Globus pallidus (tissue), 1 donor: Measurements from ENCODE around the gene NEK8.
A peak's percentile ranks its signal among the peaks of the same experiment; 100 is the strongest.

ENCODE experiments used
- DNase-seq: peaks from one replicate; pipeline ENCODE4 v3.0.0-alpha.2; 2015; ENCODE audit warnings: low spot score

NEK8 gene

DNA sequence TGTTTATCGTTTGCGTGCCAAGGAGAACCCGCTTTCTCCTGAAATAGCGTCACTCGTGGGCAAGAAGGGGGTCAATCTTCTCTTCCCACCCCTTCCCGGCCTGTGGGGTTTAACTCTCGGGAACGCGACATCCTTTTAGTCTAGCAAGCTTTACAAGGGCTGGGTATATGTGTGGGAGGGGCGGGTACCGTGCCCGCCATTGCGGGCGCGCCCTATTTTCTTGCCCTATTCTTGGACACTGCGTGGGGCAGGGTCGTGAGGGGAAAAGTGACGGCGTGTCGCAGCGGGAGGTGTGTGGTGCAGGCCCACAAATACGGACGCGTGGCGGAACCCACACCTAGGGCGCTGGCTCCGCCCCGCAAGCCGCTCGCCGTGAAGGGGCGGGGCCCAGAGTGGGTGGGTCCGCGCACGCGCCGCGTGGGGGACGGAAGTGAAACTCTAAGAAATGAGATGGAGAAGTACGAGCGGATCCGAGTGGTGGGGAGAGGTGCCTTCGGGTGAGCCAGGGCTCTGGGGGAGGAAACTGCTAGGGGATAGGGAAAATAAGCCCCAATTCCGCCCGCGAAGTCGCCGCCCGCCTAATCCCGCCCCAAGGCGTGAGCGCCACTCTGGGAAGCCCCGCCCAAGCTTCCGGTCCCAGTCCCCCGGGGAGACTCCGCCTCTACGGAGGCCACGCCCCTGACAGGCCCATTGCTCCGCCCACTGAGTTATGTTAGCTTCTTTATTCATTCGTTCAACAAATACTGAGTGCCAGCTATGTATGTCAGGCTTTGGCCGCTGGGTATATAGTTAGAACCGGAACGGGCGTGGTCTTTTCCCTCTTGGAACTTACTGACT, at the start of gene NEK8:
NEK8 (plus strand) TSS at position 425 of the 837 bp plus-strand sequence; CDS start at position 451, 26 bp downstream.
- peak; percentile 91 for DNase-seq

DNA sequence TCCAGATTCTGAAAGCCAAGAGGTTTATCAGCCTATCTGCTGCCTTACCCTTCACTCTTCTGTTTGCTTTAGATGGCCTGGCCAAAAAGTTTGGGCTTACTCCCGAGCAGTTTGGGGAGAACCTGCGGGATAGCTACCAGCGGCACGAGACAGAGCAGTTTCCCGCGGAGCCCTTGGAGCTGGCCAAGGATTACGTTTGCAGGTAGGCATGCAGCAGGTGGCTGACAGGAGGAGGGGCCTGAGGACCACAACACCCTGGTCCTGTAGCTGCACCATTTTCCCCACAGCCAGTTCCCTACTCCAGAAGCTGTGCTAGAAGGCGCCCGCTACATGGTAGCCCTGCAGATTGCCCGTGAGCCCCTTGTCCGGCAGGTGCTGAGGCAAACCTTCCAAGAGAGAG, 45.9 kb upstream of the NEK8 start:
- DNase-seq, result no peak

DNA sequence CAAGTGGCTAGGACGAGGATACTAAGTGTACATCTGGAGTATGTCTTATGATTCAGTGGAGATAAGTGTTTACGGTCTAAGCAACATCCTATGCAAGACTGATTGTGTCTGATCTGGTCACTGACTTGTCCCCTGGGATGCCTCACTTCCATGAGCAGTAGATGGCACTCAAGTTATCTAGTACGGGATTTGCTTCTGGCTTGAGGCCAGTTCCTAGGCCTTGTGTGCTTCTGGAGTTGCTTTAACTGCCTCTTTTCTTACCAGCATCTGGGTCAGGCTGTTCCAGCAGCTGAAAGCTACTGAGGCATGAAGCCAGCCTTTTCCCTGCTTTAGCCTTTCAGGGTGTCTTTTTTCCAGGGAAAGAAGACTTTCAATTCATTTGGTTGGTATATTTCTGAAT, 43.6 kb upstream of the NEK8 start:
- peak; percentile 87 for DNase-seq

DNA sequence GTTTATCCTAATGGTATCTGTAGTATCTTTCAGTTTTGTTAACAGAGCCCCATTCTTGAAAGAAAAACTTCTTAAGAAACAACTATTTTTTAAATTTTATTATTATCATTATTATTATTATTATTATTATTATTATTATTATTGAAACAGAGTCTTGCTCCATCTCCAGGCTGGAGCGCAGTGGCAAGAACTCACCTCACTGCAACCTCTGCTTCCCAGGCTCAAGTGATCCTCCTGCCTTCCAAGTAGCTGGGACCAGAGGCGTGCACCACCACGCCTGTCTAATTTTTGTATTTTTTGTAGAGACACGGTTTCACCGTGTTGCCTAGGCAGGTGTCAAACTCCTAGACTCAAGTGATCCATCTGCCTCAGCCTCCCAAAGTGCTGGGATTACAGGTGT, 43.2 kb upstream of the NEK8 start:
- DNase-seq, result no peak

DNA sequence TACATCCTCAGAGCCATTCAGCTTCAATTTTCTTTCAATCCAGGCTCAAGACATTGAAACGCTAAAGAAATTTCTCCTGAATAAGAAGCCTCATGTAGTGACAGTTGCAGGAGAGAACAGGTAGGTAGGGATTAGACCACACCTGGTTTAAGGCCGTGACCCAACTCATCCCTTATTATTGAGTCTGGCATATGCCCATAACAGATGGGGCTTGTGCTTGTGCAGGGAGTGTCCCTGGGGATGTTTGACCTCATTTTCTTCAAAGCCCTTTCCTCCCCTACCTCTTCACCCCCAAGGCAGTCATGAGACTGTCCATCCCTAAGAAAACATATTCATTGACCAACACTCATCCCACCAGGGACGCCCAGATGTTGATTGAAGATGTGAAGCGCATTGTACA, 42.3 kb upstream of the NEK8 start:
- no peak for DNase-seq

DNA sequence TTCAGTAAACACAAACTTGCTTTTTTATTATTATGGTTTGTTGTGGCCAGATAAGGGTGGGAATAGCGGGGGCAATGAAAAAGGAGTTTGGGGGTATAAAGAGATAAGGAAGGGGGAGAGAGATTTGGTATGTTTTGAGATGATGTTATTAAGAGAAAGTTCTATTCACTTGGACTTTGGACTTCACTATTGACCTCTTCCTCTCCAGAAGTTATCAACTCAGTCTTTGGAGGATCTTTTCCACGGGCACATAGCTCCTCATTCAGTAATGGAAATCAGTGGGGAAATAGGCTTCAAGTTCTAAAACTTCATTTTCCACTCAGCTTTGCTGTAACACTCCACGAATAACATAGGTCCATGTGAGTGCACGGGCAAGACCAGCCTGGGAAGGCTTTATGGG, 40.1 kb upstream of the NEK8 start:
- no peak for DNase-seq

DNA sequence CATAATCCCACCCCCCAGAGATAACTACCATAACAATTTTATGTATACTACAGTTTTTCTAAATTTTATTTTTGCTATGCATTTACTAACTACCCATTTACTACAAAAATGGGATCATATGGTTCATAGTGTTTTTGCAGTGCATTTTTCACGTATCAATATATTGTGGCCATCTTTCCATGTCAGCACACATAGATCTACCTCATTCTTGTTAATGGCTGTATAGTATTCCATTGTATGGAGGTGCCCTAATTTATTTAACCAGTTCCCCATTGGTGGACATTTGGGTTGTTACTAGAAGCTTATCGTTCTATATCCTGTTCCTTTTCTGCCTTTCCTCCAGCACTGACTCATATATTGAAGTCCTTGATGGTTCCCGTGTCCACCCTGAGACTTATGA, 39.6 kb upstream of the NEK8 start:
- no peak for DNase-seq

DNA sequence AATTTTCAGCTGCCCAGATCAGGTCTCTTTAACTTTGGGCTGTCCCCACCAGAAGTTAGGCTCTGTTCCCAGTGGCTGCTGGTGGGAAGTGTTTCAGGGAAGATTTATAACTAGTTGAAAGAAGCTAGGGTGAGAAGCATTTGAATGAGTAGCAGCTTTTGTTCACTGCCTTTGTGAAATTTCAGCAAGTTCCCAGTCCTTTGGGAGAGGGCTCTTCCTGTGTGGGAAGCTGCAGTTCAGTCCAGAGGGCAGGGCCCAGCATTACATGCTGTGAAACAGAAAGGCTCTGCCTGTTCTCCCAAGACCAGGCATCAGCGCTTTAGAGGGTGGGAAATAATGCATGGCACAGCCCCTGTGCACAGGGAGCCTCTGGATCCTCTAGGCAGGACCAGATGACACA, 34.7 kb upstream of the NEK8 start:
- no peak for DNase-seq

DNA sequence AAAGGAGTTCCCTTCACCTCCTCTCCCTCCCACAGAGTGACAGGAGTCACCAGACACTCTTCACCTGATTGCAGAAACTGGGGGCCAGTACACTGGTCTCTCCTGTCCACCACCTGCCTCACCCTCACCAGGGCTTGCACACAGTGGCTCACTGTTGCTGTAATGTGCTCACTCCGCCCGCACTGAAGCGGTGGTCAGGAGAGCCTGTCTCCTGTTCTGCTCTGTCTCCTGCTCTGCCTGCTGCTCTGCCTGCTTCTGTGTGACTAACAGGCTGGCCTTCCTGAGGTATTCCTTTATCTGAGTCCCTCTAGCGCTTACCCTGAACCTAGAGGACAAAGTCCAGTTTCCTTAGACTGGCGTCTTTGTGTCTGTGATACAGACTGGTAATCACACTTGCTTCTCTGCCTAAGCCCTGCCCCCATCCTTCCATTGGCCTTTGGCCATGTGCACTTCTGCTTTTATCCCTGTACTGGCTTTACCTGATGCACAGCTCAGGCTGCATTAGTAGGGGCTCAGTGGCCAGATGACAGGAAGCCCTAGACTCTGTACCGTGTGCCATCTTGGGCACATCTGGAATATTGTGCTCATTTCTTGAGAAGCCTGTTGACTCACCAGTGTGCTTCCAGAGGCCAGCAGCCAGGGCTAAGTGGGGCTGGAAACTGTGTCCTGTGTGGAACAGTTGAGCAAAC, 30.2 kb upstream of the NEK8 start:
- DNase-seq, result no peak

DNA sequence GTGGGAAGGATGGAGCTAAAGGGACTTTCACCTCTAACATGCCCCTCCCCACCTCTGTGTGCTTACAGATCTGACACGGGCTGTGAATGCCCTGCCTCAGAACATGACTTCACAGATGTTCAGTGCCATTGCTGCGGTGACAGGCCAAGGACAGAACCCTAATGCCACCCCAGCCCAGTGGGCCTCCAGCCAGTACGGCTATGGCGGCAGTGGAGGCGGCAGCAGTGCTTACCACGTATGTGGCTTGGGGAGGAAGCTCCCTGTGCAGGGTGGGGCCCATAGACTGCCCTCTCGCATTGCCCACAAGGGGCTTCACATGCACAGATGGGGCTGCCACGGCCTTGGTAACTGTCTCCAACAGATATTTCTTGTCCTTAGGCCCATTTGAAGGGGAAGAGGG, 28.3 kb upstream of the NEK8 start:
- no peak for DNase-seq

DNA sequence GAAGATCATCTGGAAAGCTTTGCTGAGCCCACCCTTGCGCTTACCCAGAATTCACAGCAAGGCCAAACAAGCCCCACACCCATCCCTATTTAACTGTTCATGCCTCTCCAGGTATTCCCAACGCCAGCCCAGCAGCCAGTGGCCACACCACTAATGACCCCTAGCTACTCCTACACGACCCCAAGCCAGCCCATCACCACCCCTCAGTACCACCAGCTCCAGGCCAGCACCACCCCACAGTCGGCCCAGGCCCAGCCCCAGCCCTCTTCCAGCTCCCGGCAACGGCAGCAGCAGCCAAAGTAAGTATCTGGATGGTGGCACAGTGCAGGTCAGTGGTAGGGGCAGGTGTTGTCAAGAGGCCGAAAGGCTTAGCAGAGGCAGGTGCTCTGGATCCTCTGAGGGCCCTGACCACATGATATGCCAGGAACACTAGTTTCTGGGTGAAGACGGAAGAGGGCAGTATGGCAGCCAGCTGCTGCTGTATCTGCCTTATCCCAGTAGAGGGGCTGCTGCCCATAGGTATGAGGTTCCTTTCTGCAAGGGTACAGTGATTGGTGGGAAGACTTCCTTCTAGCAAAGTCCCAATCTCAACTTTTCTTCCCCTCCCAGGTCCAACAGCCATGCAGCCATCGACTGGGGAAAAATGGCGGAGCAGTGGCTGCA, 27.6 kb upstream of the NEK8 start:
- DNase-seq, result no peak

DNA sequence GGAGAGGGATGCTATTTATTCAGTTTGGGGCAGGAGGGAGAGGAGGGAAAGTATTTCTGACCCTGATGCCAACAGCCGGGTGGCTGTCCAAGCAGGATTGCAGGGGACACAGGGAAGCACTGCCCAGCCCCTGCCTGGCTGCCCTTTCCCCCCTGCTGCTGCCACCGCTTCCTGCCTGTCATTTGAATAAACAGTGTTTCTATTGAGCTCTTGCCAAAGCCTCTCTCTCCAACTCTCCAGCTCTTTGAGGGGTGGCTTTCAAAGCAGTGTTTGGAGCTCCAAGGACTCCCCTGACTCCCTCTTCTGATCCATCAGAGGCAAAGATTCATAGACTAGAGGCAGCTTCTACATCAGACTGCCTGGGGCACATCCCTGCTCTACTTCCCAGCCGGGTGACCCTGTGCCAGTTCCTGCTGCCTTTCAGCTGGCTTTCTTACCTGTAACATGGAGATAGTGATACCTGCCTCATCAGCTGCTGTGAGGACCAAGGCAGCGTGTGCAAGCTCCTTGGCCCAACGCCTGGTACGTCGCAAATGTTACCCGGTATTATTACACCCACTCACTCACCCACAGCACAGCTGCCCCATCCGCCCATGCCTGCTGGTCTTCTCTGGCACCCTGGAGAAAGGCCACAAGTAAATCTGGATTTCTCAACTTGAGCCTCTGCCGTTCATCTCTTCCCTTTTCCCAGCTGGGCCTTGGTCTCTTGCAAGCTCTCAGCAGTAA, 26.4 kb upstream of the NEK8 start:
- DNase-seq, result peak; percentile 87

DNA sequence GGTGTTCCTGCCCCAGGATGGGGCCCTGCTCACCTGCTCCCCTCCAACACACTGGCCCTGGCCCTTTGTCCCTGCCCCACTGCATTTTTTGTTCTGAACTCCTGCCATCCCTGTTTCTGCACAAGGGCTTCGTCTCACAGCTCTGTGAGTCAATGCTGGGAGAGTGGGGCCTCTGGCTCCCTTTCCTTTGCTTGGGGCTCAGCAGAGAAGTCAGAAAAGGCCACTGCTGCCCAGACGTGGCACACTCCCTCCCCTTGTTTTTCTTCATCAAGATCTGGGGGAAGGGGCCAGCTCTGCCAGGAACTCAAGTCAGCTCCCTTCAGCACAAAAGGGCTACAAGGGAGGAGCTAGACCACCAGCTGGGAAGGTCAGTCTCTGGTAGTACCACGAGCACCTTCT, 25.8 kb upstream of the NEK8 start:
- no peak for DNase-seq

DNA sequence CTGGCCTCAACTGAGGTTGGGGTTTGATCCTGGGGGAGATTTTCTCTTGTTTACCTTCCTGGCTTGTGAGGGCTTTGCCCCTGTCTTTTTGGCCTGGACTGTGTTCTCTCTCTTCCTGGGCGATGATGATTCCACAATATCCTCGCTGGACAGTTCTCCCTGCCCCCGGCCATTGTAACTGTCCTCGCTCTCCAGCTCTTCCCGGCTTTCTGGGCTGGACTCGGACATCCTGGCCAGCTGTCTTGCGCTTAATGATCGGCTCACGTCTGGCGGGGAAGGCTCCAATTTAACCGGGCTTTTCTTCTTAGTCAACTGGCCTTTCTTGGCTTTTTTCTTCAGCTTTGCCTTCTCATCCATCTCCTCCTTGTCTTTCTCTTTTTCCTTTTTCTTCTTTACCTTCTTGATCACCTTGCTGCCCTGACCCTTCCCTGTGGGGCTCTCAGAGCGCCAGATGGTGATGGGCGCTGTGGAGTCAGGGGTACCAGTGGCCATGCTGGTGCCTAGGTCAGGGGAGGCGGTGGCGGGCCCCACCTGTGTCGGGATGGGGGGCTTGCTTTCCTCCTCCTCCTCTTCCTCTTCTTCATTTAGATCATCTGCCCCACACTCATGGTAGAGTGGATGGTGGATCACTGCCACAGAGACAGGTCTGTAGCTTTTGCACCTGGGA, 24.9 kb upstream of the NEK8 start:
- no peak for DNase-seq

DNA sequence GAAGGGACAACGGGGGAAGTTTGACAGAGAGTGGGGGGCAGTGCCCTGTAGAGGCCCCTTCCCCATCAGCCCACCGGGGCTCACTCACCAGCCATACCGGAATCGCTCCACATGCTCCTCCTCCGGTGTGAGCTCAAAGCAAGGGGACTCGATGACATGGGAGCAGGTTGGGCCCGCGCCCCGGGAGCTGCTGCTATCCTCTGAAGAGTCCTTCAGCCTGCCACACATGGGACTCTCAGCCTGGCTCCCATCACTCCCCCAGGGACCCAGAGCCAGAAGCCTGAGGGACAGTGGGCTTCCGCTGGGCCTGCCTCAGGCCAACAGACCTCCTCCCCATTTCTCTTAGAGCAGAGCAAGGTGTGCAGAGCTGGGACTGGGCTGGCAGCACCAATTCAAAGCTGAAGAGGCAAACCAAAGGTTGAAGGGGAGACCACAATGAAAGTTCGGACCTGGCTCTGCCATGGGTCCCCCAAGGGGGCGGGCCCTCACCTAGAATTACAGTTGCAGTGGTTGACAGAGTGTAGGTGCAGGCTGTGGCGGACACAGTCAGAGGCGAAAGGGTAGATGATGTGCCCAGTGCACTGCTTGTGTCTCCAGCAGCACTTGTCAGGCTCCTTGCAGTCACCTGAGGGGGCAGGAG, 24.2 kb upstream of the NEK8 start:
- no peak for DNase-seq

DNA sequence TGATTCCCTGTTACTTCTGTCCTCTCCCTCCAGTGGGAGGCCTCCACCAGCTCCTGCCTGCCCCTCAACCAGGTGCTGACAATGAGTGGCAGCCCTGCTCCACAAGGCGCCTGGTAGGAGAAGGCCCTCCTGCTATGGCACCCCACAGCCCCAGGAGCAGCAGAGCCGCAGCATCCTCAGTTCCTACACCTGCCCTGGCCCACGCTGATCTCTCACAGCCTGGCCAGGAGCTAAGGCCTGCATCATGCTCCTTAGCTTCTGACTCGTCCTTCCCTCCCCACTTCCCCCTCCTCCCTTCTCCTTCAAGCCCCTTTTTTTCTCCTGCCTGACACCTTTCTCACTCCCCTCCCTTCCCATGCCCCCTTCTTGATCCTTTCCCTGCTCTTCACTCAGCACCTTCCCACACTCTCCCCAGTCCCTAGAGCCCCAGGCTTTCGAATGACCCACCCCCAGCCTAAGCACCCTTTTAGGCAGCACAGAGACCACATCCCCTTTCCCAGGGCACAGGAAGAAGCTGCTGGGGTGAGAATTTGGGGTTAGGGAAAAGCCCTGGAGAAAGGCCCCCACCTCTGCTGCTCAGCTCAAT, 23.4 kb upstream of the NEK8 start:
- no peak for DNase-seq

DNA sequence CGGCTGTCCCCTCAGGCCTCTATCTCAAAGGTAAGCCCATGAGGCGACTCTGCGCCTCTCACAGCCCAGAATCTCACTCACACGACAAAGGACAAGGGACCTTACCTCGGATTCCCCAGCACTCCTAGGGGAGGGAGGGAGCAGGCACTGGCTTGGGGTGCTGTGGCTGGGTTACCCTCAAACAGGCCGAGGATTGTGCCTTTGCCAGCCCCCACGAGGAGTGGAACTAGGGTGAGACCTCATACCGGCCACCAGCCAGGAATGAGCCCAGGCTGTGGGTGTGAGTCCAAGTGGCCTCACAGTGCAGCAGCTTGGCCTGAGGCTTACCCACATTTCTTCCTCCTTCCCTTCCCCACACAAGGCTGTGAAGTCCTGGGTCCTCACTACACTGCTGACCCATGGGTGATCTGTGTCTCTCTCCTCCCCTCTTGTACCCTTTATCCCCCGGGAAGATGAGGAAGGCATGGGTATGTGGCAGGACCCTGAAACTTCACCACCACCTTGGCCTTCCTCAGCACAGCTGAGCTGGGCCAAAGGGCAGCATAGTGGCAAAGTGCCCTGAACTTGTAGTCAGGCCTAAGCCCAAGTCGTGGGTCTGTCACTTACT, 22.8 kb upstream of the NEK8 start:
- DNase-seq, result no peak

DNA sequence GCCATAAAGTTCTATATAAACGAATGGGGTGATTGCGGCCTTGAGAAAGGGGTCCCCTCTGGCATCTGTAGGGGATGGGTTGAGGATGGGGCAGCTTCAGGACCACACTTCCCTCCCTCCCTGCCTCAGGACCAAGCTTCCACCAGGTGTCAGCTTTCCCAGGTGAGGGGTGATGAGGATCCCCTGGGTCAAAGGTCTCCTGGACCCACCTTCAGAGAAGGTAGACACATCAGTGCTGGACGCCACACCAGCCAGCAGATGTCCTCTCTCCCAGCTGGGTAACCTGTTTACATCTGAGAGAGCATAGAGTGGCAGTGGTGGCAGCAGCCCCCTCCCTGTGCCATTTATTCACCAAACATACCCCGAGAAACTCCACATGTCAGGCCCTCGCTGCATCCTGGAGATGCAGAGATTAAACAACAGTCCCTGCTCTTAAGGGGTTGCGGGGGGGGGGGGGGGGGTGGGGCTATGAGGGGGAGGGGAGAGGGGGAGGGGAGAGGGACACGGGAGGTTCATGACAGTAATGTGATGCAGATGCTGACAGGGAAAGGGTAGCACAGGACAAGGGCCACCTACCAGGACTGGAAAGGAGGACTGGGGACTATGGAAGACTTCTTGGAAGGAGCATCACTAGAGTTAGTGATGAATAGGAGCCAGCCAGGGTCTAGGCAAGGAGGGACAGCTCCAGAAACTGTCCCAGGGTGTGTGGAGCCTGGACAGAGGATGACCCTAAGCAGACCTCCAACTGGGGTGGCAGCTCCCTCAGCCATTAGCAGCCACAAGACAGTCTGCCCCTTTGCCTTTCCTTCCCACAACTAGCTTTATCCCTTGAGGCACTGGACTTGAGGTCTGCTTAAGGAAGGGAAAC, 21.9 kb upstream of the NEK8 start:
- DNase-seq, result no peak

DNA sequence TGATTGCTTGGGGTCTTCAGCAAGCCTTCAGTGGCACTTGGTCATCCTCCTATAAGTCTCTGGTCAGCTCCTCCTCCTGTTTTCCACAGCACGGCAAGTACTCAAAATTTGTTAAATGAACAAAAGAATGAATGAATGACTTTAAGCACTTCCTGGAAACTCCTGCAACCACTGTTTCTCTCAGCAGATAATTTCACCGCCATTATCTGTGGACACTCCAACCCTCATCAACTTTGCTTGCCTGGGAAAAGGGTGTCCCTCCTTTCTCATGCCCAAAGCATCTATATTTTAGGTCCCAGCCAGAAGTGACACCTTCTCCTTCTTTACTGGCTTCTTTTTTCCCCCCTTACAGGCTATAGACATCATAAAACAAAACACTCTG, 21.3 kb upstream of the NEK8 start:
- DNase-seq, result no peak
